Measurements from ENCODE around the gene LLGL2. TPM values are rescaled to one million over a fixed set of nuclear protein-coding genes. Genes with fewer than 3 reads are reported as not detected.
A peak's percentile ranks its signal among the peaks of the same experiment; 100 is the strongest.

Gene LLGL2
- total and polyA plus RNA-seq, 3 experiments from 2014 or later = 17.1 to 39.5 (median 17.8) TPM

GRCh38 chr17:75594499-75595283, 69.2 kb downstream of the LLGL2 start:
- Mint-ChIP-seq H3K9me3 (no peaks in the 10 kb centered on the region), H3K4me1 (peaks cover 0 to 11% (median 6%) of the 10 kb centered on the region in 3 donors), H3K36me3 (no peaks in the 10 kb centered on the region), H3K4me3 (no peak overlapping the region), H3K27ac (peak overlapping the region in 1 of 8 donors; percentile 74), H3K27me3 (no peaks in the 10 kb centered on the region)
- Histone ChIP-seq H3K4me3 (ENCODE audit: low read length) (no peak overlapping the region), H3K4me1 (ENCODE audit: insufficient read depth, low read length) (no peaks in the 10 kb centered on the region), H3K36me3 (ENCODE audit: insufficient read depth, low read length) (no peaks in the 10 kb centered on the region), H3K9me3 (ENCODE audit: low read length) (no peaks in the 10 kb centered on the region), H3K27me3 (ENCODE audit: insufficient read depth, low read length, poor library complexity, severe bottlenecking) (no peaks in the 10 kb centered on the region), H3K27ac (ENCODE audit: low read depth, low read length) (no peak overlapping the region)
- ChIA-PET POLR2A (interaction anchor here (0.5 kb wide), 1 partner anchor 167 kb away, joined by 3 read pairs; no protein-coding TSS in a partner anchor), CTCF (interaction anchor here (3.4 kb wide), 1 partner anchor 39 kb away, joined by 7 read pairs; the partner anchor contains the start of gene SMIM5)
- DNase-seq = no peak

- Histone ChIP-seq H3K36me3 (ENCODE audit: insufficient read depth, low read length) (no peaks in the 10 kb centered on the region), H3K27ac (ENCODE audit: low read depth, low read length) (no peak overlapping the region), H3K4me3 (ENCODE audit: low read length) (no peak overlapping the region), H3K9me3 (ENCODE audit: low read length) (no peaks in the 10 kb centered on the region), H3K27me3 (ENCODE audit: insufficient read depth, low read length, poor library complexity, severe bottlenecking) (no peaks in the 10 kb centered on the region), H3K4me1 (ENCODE audit: insufficient read depth, low read length) (no peaks in the 10 kb centered on the region)
- H3K27ac Mint-ChIP-seq = no peak overlapping the region
- H3K36me3 Mint-ChIP-seq = no peaks in the 10 kb centered on the region
- ChIA-PET CTCF (interaction anchor here (3.4 kb wide), 1 partner anchor 38 kb away, joined by 7 read pairs; the partner anchor contains the start of gene SMIM5), POLR2A (no interaction called here)
- H3K4me1 Mint-ChIP-seq = peaks cover 0 to 7% (median 5%) of the 10 kb centered on the region in 3 donors
- H3K9me3 Mint-ChIP-seq = no peaks in the 10 kb centered on the region
- no peak overlapping the region for H3K4me3 Mint-ChIP-seq
- no peak for DNase-seq
- no peaks in the 10 kb centered on the region for H3K27me3 Mint-ChIP-seq
Observed at GRCh38 chr17:75595284-75595919, 69.9 kb downstream of the LLGL2 start.

- Histone ChIP-seq H3K27ac (ENCODE audit: low read depth, low read length) (no peak overlapping the region), H3K4me3 (ENCODE audit: low read length) (no peak overlapping the region), H3K27me3 (ENCODE audit: insufficient read depth, low read length, poor library complexity, severe bottlenecking) (no peaks in the 10 kb centered on the region), H3K9me3 (ENCODE audit: low read length) (no peaks in the 10 kb centered on the region), H3K4me1 (ENCODE audit: insufficient read depth, low read length) (no peaks in the 10 kb centered on the region), H3K36me3 (ENCODE audit: insufficient read depth, low read length) (no peaks in the 10 kb centered on the region)
- DNase-seq = no peak
- H3K4me3 Mint-ChIP-seq = no peak overlapping the region
- ChIA-PET POLR2A (no interaction called here), CTCF (interaction anchor here (3.4 kb wide), 1 partner anchor 37 kb away, joined by 7 read pairs; the partner anchor contains the start of gene SMIM5)
- no peaks in the 10 kb centered on the region for H3K36me3 Mint-ChIP-seq
- no peak overlapping the region for H3K27ac Mint-ChIP-seq
- no peaks in the 10 kb centered on the region for H3K27me3 Mint-ChIP-seq
- no peaks in the 10 kb centered on the region for H3K9me3 Mint-ChIP-seq
- peaks cover 0 to 3% (median 2%) of the 10 kb centered on the region in 3 donors for H3K4me1 Mint-ChIP-seq
Observed at GRCh38 chr17:75595920-75596313, 70.4 kb downstream of the LLGL2 start.

- no peaks in the 10 kb centered on the region for H3K27me3 Mint-ChIP-seq
- H3K27me3 ChIP-seq (ENCODE audit: insufficient read depth, low read length, poor library complexity, severe bottlenecking) = no peaks in the 10 kb centered on the region
- no peaks in the 10 kb centered on the region for H3K9me3 Mint-ChIP-seq
- CTCF ChIA-PET = no interaction called here
- no peak overlapping the region for H3K4me3 ChIP-seq (ENCODE audit: low read length)
- no peaks in the 10 kb centered on the region for H3K36me3 Mint-ChIP-seq
- H3K4me1 Mint-ChIP-seq = no peaks in the 10 kb centered on the region
- no peak overlapping the region for H3K27ac Mint-ChIP-seq
- H3K9me3 ChIP-seq (ENCODE audit: low read length) = no peaks in the 10 kb centered on the region
- no peak for DNase-seq
- H3K36me3 ChIP-seq (ENCODE audit: insufficient read depth, low read length) = no peaks in the 10 kb centered on the region
- no peak overlapping the region for H3K27ac ChIP-seq (ENCODE audit: low read depth, low read length)
- no peaks in the 10 kb centered on the region for H3K4me1 ChIP-seq (ENCODE audit: insufficient read depth, low read length)
- POLR2A ChIA-PET = no interaction called here
- no peak overlapping the region for H3K4me3 Mint-ChIP-seq
Observed at GRCh38 chr17:75596320-75597087, 71.0 kb downstream of the LLGL2 start.

- H3K9me3 Mint-ChIP-seq = no peaks in the 10 kb centered on the region
- Histone ChIP-seq H3K27ac (ENCODE audit: low read depth, low read length) (no peak overlapping the region), H3K4me3 (ENCODE audit: low read length) (no peak overlapping the region), H3K4me1 (ENCODE audit: insufficient read depth, low read length) (no peaks in the 10 kb centered on the region), H3K36me3 (ENCODE audit: insufficient read depth, low read length) (no peaks in the 10 kb centered on the region), H3K9me3 (ENCODE audit: low read length) (no peaks in the 10 kb centered on the region), H3K27me3 (ENCODE audit: insufficient read depth, low read length, poor library complexity, severe bottlenecking) (no peaks in the 10 kb centered on the region)
- no peaks in the 10 kb centered on the region for H3K4me1 Mint-ChIP-seq
- H3K27ac Mint-ChIP-seq = peak overlapping the region in 1 of 8 donors; percentile 60
- POLR2A ChIA-PET = no interaction called here
- peaks cover 0 to 2% of the 10 kb centered on the region in 2 donors for H3K27me3 Mint-ChIP-seq
- H3K4me3 Mint-ChIP-seq = no peak overlapping the region
- H3K36me3 Mint-ChIP-seq = no peaks in the 10 kb centered on the region
- peak; percentile 35 to 71 (median 49) for DNase-seq
- CTCF ChIA-PET = interaction anchor here (1.0 to 1.8 kb wide), 5 partner anchors 29 to 85 kb away, joined by 3 to 5 read pairs (median 3); partner anchors contain the start of gene TSEN54
Observed at GRCh38 chr17:75601057-75601987, 75.8 kb downstream of the LLGL2 start.

GRCh38 chr17:75602644-75603043, 77.1 kb downstream of the LLGL2 start:
- H3K27me3 ChIP-seq (ENCODE audit: insufficient read depth, low read length, poor library complexity, severe bottlenecking) = no peaks in the 10 kb centered on the region
- H3K4me3 ChIP-seq (ENCODE audit: low read length) = no peak overlapping the region
- POLR2A ChIA-PET = no interaction called here
- H3K27ac ChIP-seq (ENCODE audit: low read depth, low read length) = no peak overlapping the region
- Mint-ChIP-seq H3K36me3 (no peaks in the 10 kb centered on the region), H3K9me3 (no peaks in the 10 kb centered on the region), H3K27me3 (peaks cover 0 to 2% of the 10 kb centered on the region in 2 donors), H3K4me3 (no peak overlapping the region), H3K4me1 (no peaks in the 10 kb centered on the region), H3K27ac (peak overlapping the region in 1 of 8 donors; percentile 54)
- no peaks in the 10 kb centered on the region for H3K9me3 ChIP-seq (ENCODE audit: low read length)
- CTCF ChIA-PET = interaction anchor here (1.2 to 1.7 kb wide), 3 partner anchors 30 to 147 kb away, joined by 3 read pairs; no protein-coding TSS in a partner anchor
- H3K4me1 ChIP-seq (ENCODE audit: insufficient read depth, low read length) = no peaks in the 10 kb centered on the region
- no peak for DNase-seq
- H3K36me3 ChIP-seq (ENCODE audit: insufficient read depth, low read length) = no peaks in the 10 kb centered on the region

GRCh38 chr17:75603123-75603522, 77.6 kb downstream of the LLGL2 start:
- H3K4me1 Mint-ChIP-seq = no peaks in the 10 kb centered on the region

More at GRCh38 chr17:75603123-75603522, 77.6 kb downstream of the LLGL2 start:
- CTCF ChIA-PET = interaction anchor here (1.2 to 1.5 kb wide), 2 partner anchors 145 to 147 kb away, joined by 3 read pairs; no protein-coding TSS in a partner anchor
- no peaks in the 10 kb centered on the region for H3K9me3 ChIP-seq (ENCODE audit: low read length)
- no peak for DNase-seq
- H3K36me3 Mint-ChIP-seq = no peaks in the 10 kb centered on the region
- H3K4me3 Mint-ChIP-seq = no peak overlapping the region
- no peak overlapping the region for H3K27ac ChIP-seq (ENCODE audit: low read depth, low read length)
- H3K4me1 ChIP-seq (ENCODE audit: insufficient read depth, low read length) = no peaks in the 10 kb centered on the region
- H3K27me3 Mint-ChIP-seq = peaks cover 0 to 2% of the 10 kb centered on the region in 2 donors
- no peak overlapping the region for H3K4me3 ChIP-seq (ENCODE audit: low read length)
- no peaks in the 10 kb centered on the region for H3K36me3 ChIP-seq (ENCODE audit: insufficient read depth, low read length)
- no peaks in the 10 kb centered on the region for H3K9me3 Mint-ChIP-seq
- POLR2A ChIA-PET = no interaction called here
- H3K27me3 ChIP-seq (ENCODE audit: insufficient read depth, low read length, poor library complexity, severe bottlenecking) = no peaks in the 10 kb centered on the region
- H3K27ac Mint-ChIP-seq = peak overlapping the region in 1 of 8 donors; percentile 40

Data from CD8-positive, alpha-beta memory T cell (primary cell).